GM12873 (cell line): ENCODE results near the gene UBE3A.

Source experiments
- TF ChIP-seq, protein P1 (sequence below): IDR thresholded peaks from 2 replicates; pipeline ENCODE4 v1.5.1; 2012; ENCODE audit warnings: low read depth, mild to moderate bottlenecking, moderate library complexity, low read length, control low read depth; ENCODE audit not compliant: insufficient read depth; ENCODE audit errors: missing control alignments

The UBE3A gene

GRCh38 chr15:25427861-25428260 lies 11.0 kb downstream of the UBE3A start:
- TF ChIP-seq, protein P1, sequence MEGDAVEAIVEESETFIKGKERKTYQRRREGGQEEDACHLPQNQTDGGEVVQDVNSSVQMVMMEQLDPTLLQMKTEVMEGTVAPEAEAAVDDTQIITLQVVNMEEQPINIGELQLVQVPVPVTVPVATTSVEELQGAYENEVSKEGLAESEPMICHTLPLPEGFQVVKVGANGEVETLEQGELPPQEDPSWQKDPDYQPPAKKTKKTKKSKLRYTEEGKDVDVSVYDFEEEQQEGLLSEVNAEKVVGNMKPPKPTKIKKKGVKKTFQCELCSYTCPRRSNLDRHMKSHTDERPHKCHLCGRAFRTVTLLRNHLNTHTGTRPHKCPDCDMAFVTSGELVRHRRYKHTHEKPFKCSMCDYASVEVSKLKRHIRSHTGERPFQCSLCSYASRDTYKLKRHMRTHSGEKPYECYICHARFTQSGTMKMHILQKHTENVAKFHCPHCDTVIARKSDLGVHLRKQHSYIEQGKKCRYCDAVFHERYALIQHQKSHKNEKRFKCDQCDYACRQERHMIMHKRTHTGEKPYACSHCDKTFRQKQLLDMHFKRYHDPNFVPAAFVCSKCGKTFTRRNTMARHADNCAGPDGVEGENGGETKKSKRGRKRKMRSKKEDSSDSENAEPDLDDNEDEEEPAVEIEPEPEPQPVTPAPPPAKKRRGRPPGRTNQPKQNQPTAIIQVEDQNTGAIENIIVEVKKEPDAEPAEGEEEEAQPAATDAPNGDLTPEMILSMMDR: no peak

DNA sequence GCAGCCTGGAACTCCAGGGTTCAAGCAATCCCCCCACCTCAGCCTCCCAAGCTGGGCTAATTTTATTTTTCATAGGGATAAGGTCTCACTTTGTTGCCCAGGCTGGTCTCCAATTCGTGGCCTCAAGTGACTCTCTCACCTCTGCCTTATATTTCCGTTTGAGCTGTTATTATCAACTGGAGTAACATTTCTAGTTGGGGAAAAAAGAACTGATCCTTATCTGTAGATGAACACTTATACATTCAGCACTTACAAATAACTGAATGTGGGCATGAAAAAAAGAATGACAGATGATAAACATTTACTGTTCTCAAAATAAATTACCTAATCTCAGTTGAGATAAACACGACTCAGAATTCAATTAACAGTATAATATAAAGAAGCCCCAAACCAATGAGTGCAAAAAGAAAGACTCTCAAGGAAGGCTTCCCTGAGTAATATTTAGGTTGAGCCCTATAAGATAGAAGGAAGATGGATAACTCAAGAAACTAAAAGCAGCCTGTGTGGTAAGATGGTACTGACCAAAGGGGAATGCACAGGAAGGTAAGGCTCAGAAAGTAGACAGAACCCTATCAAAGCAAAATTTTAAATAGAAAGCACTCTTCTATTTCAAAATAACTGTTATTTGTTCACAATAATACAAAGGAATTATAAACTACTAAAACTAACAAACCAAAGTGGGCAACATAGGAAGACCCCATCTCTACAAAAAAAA lies 11.8 kb downstream of the UBE3A start:
- TF ChIP-seq, protein P1: no peak

DNA sequence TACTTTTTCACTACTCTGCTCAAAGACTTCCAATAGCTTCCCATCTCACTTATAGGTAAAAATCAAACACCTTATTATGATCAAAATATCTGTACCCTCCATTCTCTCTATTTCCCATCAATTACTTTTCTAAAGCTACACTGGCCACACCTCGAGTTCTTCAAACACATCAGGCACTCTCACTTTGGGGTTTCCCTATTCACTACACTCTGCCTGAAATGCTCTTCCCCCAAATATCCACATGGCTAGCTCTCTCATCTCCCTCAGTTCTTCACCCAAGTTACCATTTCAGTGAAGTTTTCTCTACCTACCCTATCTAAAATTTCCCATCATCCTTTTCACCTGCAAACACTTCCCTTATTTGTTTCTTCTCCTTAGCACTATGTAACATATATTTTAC lies 14.8 kb downstream of the UBE3A start:
- TF ChIP-seq, protein P1: no peak

DNA sequence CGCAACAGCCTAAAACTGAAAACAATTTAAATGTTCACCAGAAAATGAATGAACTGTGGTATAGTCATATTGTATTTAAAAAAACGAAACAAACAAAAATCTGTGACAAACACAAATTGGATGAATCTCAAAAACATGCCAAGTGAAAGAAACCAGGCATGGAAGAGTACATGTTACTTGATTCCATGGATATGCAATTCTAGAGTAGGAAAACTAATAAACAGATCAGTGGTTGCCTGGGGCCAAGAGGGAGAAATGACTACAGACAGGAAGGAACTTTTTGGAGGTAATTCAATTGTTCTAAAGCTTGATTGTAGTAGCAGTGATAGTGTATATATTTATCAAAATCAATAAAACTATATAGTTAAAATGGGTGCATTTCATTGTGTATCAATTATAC lies 16.8 kb downstream of the UBE3A start:
- TF ChIP-seq, protein P1: no peak

DNA sequence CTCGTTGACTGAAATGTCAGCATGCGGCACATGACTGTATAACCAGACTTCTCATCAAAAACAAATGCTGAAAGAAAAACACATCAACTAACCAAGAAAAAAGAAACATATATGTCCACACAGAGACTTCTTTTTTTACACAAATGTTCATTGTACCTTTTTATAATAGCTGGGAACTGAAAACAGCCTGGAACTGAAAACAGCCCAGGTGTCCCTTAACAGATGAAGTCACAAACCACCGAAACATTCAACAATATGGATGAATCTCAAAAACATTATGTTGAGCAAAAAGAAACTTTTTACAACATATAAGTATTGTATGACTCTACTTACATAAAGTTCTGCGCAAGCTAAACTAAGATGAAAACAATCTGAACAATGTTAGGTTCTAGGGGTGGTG lies 20.6 kb downstream of the UBE3A start:
- TF ChIP-seq, protein P1: no peak

DNA sequence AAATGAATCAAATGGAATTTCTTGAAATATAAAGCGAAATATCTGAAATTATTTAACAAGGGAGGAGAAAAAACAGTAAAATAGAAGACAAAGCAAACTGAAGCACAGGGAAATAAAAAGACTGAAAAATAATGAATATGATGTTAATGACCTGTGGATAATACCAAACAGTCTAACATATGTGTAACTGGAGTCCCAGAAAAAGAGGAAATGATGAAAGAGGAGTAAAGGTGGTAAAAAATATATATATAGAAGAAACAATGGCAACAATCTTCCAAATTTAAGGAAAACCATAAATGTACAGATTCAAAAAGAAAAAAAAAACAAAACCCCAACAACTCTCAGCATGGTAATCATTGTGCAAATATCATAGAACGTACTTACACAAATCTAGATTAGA lies 21.2 kb downstream of the UBE3A start:
- TF ChIP-seq, protein P1: no peak

DNA sequence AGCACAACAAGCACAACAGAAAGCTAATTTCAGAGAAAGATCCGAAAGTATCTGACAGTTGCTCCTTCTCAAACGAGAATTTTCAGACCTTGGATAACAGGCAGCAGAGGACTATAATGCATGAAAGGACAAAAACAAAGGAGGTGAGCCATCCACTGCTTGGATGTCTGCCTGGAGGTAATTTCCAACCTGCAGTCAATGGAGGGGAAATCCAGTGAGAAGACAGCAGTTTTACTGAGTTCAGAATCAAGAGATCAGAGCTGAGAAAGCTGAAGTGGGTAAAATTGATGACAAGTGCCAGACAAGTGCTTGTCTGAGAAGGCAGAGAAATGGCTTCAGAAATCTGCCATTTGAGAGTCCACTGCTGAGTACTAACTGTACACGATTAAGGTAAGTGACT lies 22.1 kb downstream of the UBE3A start:
- TF ChIP-seq, protein P1: no peak
